HL-60 (cell line): ENCODE measurements around the gene GUCA1C.

ENCODE experiments used
- DNase-seq, 2 experiments: peaks; one replicate each; pipeline ENCODE4 v3.0.0-alpha.2; 2010 to 2020; ENCODE audit warnings: low read depth in 1 of 2, low spot score in 1 of 2
- H3K27ac ChIP-seq: fragments of 250-450 bp; sonication (Bioruptor Pico); replicated peaks from 2 replicates; pipeline ENCODE4 v1.5.1; 2020; ENCODE audit warnings: mild to moderate bottlenecking, moderate library complexity
- H3K27me3 ChIP-seq: fragments of 250-450 bp; sonication (Bioruptor Pico); 2 replicates; pipeline ENCODE4 v1.5.1; 2021; ENCODE audit warnings: mild to moderate bottlenecking, moderate library complexity; ENCODE audit not compliant: insufficient read depth, poor library complexity, severe bottlenecking
- H3K4me3 ChIP-seq: replicated peaks from 2 replicates; pipeline ENCODE4 v1.5.1; 2011; ENCODE audit warnings: mild to moderate bottlenecking, control low read depth, low read length; ENCODE audit not compliant: insufficient read depth
- GABPA ChIP-seq: IDR thresholded peaks from 2 replicates; pipeline ENCODE4 v1.6.1; 2012; ENCODE audit warnings: low read depth
- POLR2AphosphoS5 ChIP-seq: IDR thresholded peaks from 2 replicates; pipeline ENCODE4 v1.6.1; 2012; ENCODE audit warnings: low read depth
- SPI1 ChIP-seq: IDR thresholded peaks from 2 replicates; pipeline ENCODE4 v1.6.1; 2012; ENCODE audit warnings: low read depth, mild to moderate bottlenecking, borderline replicate concordance
- TF ChIP-seq, protein P1 (sequence below): IDR thresholded peaks from 2 replicates; pipeline ENCODE4 v1.6.1; 2012; ENCODE audit warnings: low read depth; ENCODE audit not compliant: insufficient replicate concordance
- TF ChIP-seq, protein P2 (sequence below): IDR thresholded peaks from one replicate; pipeline ENCODE4 v1.5.1; 2011; ENCODE audit warnings: low read length, control low read depth, inconsistent platforms; ENCODE audit not compliant: insufficient read depth

Gene GUCA1C

DNA sequence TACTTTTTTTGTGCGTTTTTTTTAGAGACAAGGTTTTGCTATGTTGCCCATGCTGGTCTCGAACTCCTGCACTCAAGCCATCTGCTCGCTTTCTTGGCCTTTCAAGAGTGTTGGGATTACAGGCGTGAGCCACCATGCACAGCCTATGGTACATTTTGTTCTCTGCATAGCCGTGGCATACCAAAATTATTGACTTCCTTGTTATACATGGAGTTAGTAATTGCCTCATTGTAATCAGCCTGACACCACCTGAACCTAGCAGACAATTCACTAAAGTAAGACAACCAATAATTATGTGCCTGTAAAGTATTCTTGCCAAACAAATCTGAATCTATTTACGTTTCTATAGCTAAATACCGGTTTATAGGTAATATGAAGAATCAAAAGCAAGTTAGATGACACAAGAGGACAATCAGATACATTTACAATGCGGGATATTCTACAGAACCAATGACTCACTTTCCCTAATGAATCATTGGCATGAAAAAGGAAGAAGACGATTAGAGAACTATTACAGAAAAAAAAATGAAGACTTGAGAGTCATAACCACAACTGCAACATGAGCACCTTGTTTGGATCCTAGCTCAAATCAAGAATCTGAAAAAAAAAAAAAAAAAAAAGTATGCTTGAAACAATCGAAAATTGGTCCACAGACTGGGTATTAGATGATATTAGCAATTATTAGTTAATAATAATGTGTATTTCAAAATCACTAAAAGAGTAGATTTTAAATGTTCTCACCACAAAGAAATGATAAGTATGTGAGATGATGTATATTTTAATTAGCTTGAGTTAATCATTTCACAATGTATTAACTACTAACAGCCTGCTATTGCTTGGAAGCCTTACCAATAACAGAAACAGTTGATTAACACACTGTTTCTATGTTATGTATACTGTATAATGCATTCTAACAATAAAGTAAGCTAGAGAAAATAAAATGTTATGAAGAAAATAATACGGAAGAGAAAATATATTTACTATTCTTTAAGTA is 7.1 kb downstream of the GUCA1C start:
- no peaks in the 10 kb centered on the region for H3K27me3 ChIP-seq
- no peak for TF ChIP-seq SPI1
- TF ChIP-seq GABPA, result no peak
- TF ChIP-seq, protein P1, sequence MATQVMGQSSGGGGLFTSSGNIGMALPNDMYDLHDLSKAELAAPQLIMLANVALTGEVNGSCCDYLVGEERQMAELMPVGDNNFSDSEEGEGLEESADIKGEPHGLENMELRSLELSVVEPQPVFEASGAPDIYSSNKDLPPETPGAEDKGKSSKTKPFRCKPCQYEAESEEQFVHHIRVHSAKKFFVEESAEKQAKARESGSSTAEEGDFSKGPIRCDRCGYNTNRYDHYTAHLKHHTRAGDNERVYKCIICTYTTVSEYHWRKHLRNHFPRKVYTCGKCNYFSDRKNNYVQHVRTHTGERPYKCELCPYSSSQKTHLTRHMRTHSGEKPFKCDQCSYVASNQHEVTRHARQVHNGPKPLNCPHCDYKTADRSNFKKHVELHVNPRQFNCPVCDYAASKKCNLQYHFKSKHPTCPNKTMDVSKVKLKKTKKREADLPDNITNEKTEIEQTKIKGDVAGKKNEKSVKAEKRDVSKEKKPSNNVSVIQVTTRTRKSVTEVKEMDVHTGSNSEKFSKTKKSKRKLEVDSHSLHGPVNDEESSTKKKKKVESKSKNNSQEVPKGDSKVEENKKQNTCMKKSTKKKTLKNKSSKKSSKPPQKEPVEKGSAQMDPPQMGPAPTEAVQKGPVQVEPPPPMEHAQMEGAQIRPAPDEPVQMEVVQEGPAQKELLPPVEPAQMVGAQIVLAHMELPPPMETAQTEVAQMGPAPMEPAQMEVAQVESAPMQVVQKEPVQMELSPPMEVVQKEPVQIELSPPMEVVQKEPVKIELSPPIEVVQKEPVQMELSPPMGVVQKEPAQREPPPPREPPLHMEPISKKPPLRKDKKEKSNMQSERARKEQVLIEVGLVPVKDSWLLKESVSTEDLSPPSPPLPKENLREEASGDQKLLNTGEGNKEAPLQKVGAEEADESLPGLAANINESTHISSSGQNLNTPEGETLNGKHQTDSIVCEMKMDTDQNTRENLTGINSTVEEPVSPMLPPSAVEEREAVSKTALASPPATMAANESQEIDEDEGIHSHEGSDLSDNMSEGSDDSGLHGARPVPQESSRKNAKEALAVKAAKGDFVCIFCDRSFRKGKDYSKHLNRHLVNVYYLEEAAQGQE, result no peak
- TF ChIP-seq, protein P2, sequence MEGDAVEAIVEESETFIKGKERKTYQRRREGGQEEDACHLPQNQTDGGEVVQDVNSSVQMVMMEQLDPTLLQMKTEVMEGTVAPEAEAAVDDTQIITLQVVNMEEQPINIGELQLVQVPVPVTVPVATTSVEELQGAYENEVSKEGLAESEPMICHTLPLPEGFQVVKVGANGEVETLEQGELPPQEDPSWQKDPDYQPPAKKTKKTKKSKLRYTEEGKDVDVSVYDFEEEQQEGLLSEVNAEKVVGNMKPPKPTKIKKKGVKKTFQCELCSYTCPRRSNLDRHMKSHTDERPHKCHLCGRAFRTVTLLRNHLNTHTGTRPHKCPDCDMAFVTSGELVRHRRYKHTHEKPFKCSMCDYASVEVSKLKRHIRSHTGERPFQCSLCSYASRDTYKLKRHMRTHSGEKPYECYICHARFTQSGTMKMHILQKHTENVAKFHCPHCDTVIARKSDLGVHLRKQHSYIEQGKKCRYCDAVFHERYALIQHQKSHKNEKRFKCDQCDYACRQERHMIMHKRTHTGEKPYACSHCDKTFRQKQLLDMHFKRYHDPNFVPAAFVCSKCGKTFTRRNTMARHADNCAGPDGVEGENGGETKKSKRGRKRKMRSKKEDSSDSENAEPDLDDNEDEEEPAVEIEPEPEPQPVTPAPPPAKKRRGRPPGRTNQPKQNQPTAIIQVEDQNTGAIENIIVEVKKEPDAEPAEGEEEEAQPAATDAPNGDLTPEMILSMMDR, result no peak
- no peak for TF ChIP-seq POLR2AphosphoS5
- no peak overlapping the region for H3K4me3 ChIP-seq
- DNase-seq, result no peak
- H3K27ac ChIP-seq, result no peak overlapping the region

DNA sequence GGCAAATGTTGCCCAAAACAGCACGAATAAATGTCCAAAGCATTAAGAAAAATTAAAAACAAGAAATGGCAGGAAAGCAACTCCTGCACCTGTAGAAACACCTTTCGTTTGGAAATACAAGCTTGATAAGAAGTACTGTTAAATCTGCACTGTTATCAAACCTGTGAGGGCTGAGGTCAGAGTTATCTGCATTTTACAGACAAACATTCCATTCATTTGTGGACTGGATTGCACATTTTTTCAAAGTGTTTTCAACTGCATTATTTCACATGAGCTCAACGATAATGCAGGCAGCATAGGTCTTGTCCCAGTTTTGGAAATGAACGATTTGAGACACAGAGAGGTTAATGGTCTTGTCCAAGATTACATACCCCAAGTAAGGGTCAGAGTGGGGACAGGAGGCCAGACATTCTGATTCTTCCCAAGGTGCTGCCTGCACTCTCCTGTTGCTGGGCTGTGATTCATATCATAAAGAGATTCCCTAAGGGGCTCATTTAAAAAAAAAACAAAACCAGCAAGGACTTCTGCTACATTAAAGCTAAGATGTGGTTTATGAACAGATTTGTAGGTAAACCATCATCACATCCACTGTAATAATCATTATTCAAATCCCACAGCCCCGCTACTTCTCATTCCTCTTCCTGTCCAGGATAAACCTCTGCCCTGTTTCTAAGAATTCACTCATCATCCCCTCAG is 13.0 kb downstream of the GUCA1C start:
- no peak for DNase-seq
- Histone ChIP-seq H3K27me3 (no peaks in the 10 kb centered on the region), H3K27ac (no peak overlapping the region), H3K4me3 (no peak overlapping the region)
- TF ChIP-seq SPI1 (no peak), GABPA (no peak), POLR2AphosphoS5 (no peak)
- TF ChIP-seq, protein P1, result no peak
- TF ChIP-seq, protein P2, result no peak

DNA sequence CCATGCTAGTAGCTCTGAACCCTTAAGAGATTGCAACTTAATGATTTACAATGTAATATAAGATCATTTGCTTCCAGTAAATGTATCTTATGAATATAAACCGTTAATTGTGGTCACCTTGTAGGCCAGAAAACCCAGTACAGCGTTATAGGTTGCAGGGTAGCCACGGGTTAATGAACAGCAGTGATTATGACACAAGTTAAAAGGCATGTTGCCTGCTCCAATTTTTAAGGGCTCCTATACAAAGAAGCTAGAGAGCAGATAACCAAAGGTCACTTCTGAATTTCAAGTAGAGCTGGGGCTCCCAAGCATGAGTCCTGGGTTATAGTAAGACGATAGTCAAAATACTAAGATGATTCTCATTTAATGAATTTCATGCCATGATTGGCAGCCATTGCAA is 13.5 kb downstream of the GUCA1C start:
- Histone ChIP-seq H3K27me3 (no peaks in the 10 kb centered on the region), H3K27ac (no peak overlapping the region), H3K4me3 (no peak overlapping the region)
- DNase-seq, result no peak
- TF ChIP-seq POLR2AphosphoS5 (no peak), GABPA (no peak), SPI1 (no peak)
- TF ChIP-seq, protein P2, result no peak
- TF ChIP-seq, protein P1, result no peak
